Stimulated activated CD8-positive, alpha-beta memory T cell treated with anti-CD3 and anti-CD28 coated beads, Interleukin-7, amount 100 ng/mL, for 4 hours (primary cell): ENCODE results near the gene FOXO1.

Source experiments
- DNase-seq, 2 donors: peaks; one replicate each; pipeline ENCODE4 v3.0.0-alpha.2; 2020; ENCODE audit warnings: low read depth in 2 of 2

Gene FOXO1

DNA sequence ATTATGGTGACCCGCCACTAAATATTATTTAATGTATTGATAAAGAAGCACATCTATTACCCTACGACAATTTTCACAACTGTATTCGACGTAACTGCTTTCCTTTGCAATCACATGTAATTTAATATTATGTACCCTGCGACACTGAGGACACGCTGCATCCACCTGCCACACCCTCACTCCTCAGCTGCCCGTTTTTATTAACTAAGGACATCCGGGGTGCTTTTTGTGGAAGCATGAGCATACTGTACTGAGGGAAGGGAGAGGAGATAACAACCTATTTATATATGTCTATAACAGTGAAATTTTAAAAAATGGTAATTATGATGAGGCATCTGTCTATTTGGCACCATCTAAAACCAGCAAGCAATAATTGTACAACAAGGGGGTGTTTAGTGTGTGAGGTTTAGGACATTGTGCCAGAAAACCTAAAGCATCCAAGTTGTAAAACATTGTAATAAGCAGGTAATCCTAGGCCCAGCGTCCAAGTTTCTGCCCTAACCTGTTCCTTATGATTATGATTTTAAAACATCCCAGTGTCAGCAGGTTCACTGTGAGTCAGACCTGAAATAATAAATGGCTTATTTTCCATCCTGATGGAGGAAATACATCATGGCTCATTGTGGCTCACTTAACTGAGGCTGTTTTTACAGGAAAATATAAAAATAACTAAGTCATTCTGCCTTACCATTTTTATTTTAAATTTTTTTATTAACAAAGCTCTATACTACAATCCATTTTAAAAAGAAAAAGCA is 56.3 kb downstream of the FOXO1 start:
- DNase-seq: no peak

- no peak for DNase-seq
Observed at GRCh38 chr13:40608308-40608707, 58.1 kb downstream of the FOXO1 start.

GRCh38 chr13:40605573-40605972 is 60.9 kb downstream of the FOXO1 start:
- no peak for DNase-seq

DNA sequence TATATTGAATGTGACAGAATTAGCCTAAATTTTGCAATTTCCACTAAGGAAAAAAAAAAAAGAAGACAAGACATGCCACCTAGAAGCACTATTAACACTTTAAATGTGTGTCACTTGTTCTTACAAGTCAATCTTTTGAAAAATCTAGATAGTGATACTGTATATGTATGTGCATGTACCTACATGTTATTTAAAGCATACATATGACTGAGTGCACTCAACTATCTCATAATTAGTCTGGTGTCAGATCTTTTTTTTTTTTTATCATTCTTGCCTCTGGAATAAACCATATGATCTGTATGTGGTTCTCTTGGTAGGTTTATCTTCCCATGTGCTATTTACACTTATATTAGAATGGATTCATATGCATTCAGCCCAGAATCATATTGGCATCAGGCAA is 62.3 kb downstream of the FOXO1 start:
- DNase-seq: no peak

GRCh38 chr13:40600149-40600751 is 66.2 kb downstream of the FOXO1 start:
- DNase-seq: peak; percentile 26 to 27

DNA sequence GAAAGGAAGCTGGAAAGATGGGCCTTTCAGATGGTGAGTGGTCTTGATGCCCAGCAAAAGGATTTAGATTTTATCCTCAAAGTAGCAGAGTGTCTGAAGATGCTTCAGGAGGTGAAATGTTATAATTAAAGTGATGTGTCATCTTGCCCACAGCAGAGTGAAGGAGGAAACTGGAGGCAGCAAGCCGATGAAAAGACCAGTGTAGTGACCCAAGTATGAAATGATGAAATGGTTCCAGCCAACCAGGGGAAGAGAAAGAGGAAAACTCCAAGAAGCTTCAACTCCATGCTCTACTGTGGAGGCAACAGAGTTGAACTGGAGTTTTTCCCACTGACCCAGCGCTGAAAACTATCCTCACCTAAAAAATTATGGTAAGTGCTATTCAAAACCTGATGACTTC is 66.7 kb downstream of the FOXO1 start:
- DNase-seq: no peak

DNA sequence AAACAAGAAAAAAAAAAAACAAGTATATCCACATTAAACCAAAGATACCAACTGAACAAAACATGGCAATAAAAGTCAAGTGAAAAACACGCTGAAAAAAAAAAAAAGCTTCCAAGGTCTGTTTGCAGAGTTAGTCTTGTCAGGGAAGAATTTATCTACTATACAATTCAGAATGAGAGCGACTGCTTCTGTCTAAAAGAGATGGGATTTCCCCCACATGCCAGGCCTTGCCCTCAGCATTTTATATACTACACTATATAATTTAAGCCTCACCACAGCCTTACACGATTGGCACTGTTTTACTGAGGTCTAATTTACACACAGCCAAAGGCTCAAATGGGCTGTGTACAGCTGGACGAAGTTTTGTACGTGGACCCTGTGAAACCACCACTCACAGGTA is 67.3 kb downstream of the FOXO1 start:
- DNase-seq: no peak

DNA sequence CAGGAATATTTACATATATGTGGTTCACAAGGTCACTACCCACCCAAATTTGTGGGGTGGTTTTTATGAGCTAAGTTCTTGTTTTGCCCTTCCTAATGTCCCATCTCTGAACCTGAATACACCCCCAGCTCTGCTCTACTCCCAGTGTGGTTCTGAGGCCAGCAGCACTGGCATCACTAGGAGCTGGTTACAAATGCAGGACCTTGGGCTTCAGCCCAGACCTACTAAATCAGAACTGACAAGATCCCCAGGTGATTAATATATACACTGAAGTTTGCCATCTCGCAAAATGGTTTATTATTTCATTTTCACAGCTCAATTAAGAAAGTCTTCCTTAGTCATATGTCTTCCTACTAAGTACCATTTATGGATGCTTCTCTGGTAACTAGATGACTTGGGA is 67.9 kb downstream of the FOXO1 start:
- no peak for DNase-seq

- DNase-seq: no peak
Observed at GRCh38 chr13:40597735-40598365, 68.6 kb downstream of the FOXO1 start.

DNA sequence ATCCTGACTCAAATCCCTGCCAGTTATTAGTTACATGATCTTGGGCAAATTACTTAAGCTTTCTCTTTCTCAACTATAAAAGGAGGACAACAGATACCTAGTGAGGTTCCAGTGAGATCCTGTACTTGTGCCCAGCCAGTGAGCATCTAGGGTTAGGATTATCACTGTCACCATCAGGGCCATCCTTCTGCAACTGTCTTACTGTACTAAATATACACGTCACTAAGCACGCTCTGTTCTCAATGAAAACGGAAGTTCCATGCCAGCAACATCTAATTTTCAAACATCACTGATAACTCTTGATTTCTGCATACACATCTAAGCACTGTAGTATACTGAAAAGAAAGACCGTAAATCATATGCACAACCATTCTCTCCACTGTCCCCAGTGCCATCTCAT is 70.0 kb downstream of the FOXO1 start:
- no peak for DNase-seq

- no peak for DNase-seq
Observed at GRCh38 chr13:40595693-40596092, 70.7 kb downstream of the FOXO1 start.

DNA sequence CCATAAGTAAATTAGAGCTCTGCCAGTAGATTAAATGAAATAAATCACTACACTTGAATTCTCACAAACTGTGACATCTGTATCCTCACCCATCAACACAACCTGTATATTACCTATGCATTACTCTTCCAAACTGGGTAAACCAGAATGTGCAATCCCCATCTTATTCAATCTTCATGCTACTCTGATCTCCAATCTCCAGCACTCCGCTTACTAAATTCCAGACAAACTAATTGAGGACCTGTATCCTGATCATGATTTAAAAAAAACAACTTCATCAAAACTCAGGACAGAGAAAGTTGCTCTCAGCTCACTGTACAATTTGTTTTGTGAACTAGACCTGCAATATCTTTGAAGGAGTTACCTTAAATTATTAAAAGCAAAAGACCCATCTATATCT is 74.4 kb downstream of the FOXO1 start:
- no peak for DNase-seq

- no peak for DNase-seq
Observed at GRCh38 chr13:40591091-40591490, 75.3 kb downstream of the FOXO1 start.

DNA sequence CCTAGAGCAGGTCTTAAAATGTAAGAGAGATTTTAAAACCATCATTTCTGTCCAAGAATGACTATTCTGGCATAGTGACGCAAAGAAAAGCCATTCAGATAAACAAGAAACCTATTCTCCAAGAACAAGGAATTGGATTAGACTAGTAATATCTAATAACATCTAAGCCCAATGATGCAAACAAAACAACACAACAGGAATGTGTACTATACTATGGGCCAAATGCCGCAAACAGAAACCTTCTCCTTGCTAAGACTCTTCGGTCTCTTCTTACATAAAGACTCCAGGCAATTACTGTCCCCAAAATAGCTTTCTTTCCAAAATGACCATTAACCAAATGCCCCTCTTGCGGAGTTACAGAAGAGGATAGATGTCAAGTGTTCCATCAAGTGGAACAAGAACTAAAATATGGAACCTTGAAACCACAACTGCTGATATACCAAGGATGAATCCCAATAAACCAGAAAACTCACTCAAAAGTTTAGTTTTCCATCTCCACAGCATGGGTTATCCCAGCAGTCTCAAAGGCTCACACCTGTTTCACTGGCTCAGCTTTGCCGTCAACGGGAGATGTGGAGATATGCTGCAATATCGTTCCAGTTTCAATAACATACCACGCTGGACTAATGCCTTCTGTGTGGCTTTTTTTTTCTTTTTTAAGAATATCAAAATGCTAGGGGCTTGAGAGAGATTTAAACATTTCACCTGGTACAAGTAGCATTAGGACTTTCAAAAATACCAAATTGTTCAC is 76.2 kb downstream of the FOXO1 start:
- DNase-seq: no peak

GRCh38 chr13:40589285-40590109 is 76.9 kb downstream of the FOXO1 start:
- no peak for DNase-seq

- DNase-seq: no peak
Observed at GRCh38 chr13:40588101-40588500, 78.3 kb downstream of the FOXO1 start.

DNA sequence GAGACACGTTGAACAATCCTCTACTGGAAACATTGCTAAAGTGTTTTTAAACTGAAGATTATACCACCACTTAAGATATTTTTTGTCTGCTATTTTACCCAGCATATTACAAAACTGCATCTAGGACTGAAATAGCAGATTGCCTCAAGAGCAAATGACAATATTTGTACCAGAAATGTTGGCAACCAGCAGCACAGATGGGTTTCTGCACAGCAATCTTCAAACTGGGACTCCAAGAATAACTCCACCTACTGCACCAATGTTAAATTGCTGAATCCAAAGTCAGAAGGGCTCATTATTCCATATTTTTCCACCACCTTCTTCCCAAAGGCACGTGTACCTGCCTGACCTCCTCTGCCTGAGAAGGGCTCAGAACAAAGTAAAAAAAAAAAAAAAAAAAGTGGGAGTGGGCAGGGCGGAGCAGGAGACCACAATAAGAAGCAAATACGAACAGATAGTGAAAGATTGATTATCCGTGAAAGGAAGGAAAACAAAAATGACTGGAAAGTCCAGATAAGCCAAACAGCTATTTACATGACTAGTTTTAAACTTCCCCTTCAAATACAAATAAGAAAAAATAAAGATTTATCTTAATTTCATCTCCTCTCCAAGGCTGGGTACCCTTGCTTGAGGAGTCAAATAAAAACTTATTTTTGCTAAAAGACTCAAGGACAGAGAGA is 79.4 kb downstream of the FOXO1 start:
- no peak for DNase-seq

- DNase-seq: no peak
Observed at GRCh38 chr13:40585911-40586471, 80.5 kb downstream of the FOXO1 start.

DNA sequence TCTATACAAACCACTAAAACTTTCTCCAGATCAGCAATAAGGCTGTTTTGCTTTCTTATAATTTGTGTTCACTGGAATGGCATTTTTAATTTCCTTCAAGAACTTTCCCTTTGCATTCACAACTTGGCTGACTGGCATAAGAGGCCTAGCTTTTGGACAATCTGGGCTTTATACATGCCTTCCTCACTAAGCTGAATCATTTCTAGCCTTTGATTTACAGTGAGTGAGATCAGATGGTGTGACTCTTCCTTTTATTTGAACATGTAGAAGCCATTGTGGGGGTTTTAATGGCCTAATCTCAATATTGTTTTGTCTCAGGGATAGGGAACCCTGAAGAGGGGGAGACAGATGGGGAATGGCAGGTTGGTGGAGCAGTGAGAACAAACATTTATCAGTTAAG is 82.7 kb downstream of the FOXO1 start:
- no peak for DNase-seq

DNA sequence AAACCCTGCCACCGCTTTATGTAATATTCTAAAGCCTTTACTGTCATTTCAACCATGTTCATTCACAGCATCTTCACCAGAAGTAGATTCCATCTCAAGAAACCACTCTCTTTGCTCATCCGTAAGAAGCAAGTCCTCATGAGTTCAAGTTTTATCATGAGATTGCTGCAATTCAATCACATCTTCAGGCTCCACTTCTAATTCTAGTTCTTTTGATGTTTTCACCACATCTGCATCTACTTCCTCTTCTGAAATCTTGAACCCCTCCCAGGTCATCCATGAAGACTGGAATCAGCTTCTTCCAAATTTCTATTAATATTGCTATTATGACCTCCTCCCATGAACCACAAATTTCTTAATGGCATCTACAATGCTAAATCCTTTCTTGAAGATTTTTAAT is 83.9 kb downstream of the FOXO1 start:
- DNase-seq: no peak

GRCh38 chr13:40581277-40581579 is 85.2 kb downstream of the FOXO1 start:
- DNase-seq: no peak
